Measurements from ENCODE around the gene APBB3.

Gene APBB3

GRCh38 chr5:140561753-140562523, 2.5 kb downstream of the APBB3 start:
- no peak for DNase-seq (ENCODE audit: low read depth)
- H3K4me3 ChIP-seq (ENCODE audit: low read length), result no peak overlapping the region

GRCh38 chr5:140560227-140560626, 4.2 kb downstream of the APBB3 start:
- TF ChIP-seq CTCF (conservative IDR thresholded peaks at IDR 0.05; ENCODE audit: low read depth, low read length), result peak; percentile 7
- H3K4me3 ChIP-seq (ENCODE audit: low read length), result no peak overlapping the region
- DNase-seq (ENCODE audit: low read depth), result no peak

More at GRCh38 chr5:140561753-140562523, 2.5 kb downstream of the APBB3 start:
- TF ChIP-seq CTCF (conservative IDR thresholded peaks at IDR 0.05; ENCODE audit: low read depth, low read length), result no peak

- DNase-seq (ENCODE audit: low read depth), result no peak
- no peak overlapping the region for H3K4me3 ChIP-seq (ENCODE audit: low read length)
- TF ChIP-seq CTCF (conservative IDR thresholded peaks at IDR 0.05; ENCODE audit: low read depth, low read length), result no peak
Observed at GRCh38 chr5:140558542-140558941, 5.9 kb downstream of the APBB3 start.

GRCh38 chr5:140557965-140558364, 6.4 kb downstream of the APBB3 start:
- no peak for TF ChIP-seq CTCF (conservative IDR thresholded peaks at IDR 0.05; ENCODE audit: low read depth, low read length)
- H3K4me3 ChIP-seq (ENCODE audit: low read length), result no peak overlapping the region
- no peak for DNase-seq (ENCODE audit: low read depth)

- peak within 1 kb of the TSS; percentile 81 for H3K4me3 ChIP-seq (ENCODE audit: low read length)
- no peak for TF ChIP-seq CTCF (conservative IDR thresholded peaks at IDR 0.05; ENCODE audit: low read depth, low read length)
- DNase-seq (ENCODE audit: low read depth), result peak; percentile 54
Observed at GRCh38 chr5:140557136-140557805, 7.1 kb downstream of the APBB3 start, which contains the start of gene SRA1. Gene SRA1, minus strand, starts transcription at chr5:140557473. Its CDS starts 21 bp downstream, at chr5:140557452.

- peak overlapping the region; percentile 81 for H3K4me3 ChIP-seq (ENCODE audit: low read length)
- DNase-seq (ENCODE audit: low read depth), result no peak
- TF ChIP-seq CTCF (conservative IDR thresholded peaks at IDR 0.05; ENCODE audit: low read depth, low read length), result no peak
Observed at GRCh38 chr5:140556438-140556837, 8.0 kb downstream of the APBB3 start.

All from retinal pigment epithelial cell (primary cell).